ENCODE results near the gene ARHGEF11.
"Not testable (repeated sequence)": the region's sequence is repeated elsewhere in the genome, so short reads cannot be mapped to it uniquely, and the experiment has no call there.

ARHGEF11 gene, protein sequence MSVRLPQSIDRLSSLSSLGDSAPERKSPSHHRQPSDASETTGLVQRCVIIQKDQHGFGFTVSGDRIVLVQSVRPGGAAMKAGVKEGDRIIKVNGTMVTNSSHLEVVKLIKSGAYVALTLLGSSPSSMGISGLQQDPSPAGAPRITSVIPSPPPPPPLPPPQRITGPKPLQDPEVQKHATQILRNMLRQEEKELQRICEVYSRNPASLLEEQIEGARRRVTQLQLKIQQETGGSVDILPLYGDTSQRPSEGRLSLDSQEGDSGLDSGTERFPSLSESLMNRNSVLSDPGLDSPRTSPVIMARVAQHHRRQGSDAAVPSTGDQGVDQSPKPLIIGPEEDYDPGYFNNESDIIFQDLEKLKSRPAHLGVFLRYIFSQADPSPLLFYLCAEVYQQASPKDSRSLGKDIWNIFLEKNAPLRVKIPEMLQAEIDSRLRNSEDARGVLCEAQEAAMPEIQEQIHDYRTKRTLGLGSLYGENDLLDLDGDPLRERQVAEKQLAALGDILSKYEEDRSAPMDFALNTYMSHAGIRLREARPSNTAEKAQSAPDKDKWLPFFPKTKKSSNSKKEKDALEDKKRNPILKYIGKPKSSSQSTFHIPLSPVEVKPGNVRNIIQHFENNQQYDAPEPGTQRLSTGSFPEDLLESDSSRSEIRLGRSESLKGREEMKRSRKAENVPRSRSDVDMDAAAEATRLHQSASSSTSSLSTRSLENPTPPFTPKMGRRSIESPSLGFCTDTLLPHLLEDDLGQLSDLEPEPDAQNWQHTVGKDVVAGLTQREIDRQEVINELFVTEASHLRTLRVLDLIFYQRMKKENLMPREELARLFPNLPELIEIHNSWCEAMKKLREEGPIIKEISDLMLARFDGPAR (N-terminal part only)

DNA sequence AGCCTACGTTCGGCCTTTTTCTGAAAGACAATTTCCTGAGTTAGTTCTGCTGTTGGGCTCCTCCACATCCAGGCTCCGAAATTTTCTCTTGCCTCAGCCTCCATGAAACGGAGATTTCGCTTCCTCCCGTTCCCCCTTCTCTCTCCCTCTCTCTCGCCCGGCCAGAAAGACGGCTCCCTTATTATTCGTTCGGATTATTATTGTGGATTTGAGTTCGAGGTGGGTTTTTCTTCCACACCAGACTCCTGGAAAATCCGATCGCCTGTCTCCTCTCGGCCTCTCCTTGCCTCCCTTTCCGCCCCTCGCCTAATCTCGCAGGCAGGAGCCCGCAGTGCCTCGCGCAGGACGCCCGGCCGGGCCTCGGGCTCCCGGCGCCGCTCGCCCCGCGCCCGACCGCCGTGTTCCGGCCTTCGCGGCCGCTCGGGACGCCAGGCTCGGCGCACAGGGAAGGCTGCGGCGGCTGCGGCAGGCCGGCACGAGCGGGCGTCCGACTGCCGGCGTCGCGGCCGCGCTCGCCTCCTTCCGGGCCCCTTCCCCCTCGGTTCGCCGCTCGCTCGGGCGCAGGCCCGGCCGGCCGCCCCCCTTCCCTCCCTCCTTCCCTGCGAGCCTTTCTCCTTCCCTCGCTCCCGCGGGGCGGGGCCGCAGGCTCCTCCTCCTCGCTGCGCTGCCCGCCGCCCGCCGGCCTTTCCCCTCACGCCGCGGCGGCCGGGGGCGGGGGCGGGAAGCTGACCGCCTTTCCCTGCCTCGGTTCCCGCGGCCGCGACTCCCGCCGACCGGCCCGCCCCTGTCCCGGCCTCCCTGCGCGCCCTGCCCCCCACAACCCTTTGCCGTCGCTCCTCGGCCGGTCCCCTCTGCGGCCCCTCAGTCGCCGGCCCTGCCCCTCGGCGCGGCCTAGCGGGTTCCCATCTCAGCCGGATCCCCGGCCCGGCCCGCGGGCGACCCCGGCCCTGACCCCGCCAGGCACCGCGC, at the start of gene ARHGEF11:
TSS of gene ARHGEF11 (minus strand) at position 493 of the 969 bp plus-strand sequence. CDS start 1,412 bp downstream, outside the sequence.
- no peak for DNase-seq

DNA sequence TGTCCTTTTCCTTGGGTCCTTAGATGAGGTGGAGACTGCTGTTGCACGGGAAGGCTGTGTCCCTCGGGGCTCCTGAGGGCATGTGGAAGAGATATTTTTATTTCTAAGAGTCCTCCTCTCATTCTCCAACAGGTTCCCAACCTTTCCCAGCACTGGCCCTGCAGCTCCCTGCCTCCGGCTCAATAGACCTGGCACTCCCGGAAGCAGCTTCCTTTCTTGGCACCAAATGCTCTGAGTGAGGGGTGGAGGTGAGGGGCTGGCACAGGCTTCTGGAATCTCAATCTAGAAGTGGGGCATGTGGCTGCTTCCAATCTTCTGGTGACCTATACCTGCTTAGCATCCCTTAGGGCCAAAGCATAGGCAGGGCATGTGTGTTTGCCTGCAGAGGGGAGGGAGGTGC, 49.5 kb upstream of the ARHGEF11 start:
- DNase-seq = no peak

DNA sequence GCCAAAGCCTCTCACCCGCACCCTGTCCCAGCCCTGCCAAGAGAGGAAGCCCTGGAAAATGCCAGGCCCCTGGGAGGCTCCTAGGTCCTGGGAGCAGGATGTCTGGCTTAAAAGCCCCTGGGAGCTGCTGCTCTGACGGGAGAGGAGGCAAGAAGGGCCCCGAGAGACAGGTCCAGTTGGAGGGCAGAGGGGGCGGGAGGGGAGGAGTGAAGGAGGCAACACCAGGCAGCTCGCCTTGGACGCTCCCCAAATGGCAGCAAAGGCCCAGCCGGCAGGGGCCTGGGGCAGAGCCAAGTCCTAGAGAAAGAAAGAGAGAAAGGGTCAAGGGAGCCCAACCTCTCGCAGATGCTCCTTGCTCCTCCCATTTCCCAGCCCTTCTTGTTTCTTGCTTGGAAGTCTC, 47.3 kb upstream of the ARHGEF11 start:
- no peak for DNase-seq

DNA sequence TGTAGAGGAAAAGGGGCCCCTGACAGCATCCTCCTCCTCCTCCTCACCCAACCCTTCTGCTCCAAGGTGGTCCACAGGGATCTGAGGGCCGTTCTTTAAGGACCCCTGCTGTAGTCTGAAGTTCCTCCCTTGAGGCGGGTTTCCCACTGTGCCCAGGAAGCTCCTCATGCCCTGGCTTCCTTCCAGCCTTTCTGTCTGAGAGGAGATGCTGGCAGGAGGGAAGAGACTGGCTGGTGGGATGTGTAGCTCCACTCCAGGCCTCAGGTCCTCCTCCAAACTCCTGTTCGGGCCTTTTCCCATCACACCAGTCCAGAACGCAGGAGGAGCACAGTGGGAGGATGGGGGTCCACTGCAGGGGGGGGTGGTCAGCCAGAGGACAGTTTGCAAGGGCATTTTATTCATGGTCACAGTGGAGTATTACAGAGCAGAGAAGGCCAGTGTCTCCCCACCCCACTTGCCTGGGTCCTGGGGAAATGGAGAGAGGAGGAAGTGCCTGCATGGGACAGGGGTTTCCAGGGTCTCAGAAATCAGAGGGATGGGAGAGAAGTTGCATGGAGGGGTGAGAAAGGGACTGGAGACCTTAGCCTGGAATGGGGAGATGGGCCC, 46.2 kb upstream of the ARHGEF11 start:
- no peak for DNase-seq

DNA sequence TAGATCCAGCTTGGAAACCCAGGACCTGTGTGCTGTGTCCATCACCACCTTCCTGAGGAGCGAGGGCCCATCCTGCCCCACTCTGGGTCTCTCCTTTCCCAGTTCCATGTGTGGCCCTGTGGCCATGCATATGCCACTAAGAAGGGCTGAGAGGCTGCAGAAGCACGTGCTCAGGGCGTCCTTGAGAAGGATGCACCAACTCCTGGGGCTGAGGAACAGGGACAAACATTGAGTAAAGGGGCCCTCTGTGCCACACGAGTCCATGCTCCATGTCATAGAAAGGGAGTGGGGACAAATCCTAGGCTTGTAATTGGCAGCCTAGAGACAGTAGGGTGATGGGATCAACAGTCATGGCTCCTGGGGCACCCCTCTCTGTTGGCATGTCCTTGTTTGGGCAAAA, 45.6 kb upstream of the ARHGEF11 start:
- DNase-seq = no peak

DNA sequence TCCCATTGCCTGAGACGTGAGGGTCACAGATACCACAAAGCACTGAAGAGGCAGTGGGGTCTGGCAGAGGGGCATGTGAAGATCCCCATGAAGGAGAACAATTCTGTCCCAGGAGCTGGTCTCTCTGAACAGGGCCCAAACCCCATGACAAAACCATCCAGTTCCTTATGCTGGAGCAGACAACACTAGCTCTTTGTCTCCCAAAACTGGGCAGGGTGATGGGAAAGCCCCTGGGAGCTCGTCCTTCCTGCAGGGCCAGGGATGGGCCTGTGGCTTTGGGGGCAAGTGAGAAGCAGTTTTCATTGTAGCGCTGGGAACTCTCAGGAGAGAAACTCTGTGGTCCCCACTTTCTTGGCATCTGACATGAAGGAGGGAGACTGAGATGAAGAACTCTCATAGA, 45.2 kb upstream of the ARHGEF11 start:
- no peak for DNase-seq

- peak; percentile 68 for DNase-seq
Observed at GRCh38 chr1:157090196-157090647, 44.7 kb upstream of the ARHGEF11 start.

DNA sequence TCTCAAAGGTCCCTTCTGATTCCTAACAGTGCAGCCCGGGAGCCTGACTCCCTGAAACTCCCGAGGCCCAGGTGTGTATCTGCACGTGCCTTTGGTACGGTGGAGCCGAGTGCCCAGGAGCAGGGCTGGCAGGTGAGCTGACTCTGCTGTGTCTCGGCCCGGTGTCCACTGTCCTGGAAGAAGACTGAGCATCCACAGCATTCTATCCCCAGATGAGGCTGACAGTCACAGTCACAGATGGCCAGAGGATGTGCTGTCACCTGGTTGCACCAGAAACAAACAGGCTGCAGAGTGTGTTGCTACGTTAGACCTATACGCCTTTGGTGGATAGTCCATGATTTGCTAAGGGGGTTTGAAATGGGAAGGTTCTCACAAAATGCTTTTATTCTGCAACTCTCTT, 44.2 kb upstream of the ARHGEF11 start:
- DNase-seq = no peak

- DNase-seq = no peak
Observed at GRCh38 chr1:157088607-157089006, 43.1 kb upstream of the ARHGEF11 start.

GRCh38 chr1:157087030-157087429, 41.5 kb upstream of the ARHGEF11 start:
- no peak for DNase-seq

- DNase-seq = no peak
Observed at GRCh38 chr1:157086299-157086698, 40.8 kb upstream of the ARHGEF11 start.

GRCh38 chr1:157085421-157085820, 39.9 kb upstream of the ARHGEF11 start:
- no peak for DNase-seq

- no peak for DNase-seq
Observed at GRCh38 chr1:157084720-157085119, 39.2 kb upstream of the ARHGEF11 start.

DNA sequence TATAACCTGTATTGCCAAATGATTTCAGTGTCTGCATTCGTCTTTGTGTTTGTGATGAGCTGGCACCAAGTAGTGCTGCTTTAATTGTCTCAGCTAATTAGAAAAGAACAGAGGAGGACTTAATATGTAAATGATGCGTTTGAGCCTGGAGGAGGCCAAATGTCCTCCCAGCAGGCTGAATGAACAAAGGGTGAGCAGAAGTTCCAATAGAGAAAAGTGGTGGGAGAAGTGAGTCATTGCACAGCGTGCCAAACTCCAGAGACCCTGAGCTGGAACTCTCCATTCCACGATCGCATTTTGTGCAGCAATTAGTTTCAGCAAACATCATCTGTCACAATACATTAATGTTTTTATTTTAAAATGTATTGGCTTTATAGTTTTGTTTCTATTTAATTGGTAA, 36.2 kb upstream of the ARHGEF11 start:
- no peak for DNase-seq

DNA sequence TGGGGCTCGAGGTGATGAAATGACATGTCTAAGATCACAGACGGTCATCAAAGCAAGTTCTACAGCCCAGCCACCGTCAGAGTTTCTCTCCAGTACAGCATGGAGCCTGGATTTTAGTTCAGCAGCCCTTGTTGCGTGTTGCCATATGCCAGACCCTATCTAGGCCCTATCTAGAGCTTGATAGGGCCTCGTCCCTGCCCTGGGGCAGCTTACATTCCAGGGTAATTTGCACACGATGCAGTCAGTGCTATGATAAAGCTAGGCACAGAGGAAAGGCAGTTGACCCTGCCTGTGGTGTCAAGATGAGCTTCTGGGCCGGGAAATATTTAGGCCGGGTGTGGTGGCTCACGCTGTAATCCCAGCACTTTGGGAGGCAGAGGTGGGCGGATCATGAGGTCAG, 35.2 kb upstream of the ARHGEF11 start:
- no peak for DNase-seq

DNA sequence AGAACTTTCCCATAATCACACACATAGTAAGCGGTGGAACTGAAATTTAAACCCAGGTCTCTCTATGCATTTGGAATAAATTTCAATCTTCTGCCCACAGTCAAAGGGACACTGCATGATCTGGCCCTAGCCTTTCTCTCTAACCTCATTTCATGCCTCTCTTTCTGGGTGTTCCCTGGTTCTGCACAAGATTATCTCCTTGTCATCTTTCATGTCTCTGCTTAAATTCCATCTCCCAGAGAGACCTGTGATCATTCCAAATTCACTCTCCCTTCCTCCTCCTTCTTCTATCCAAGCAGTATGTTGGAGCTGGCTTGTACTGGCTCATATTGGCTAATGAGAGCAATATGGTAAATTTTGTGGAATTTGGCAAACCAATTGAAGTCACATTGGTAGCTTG, 31.9 kb upstream of the ARHGEF11 start:
- DNase-seq = no peak

DNA sequence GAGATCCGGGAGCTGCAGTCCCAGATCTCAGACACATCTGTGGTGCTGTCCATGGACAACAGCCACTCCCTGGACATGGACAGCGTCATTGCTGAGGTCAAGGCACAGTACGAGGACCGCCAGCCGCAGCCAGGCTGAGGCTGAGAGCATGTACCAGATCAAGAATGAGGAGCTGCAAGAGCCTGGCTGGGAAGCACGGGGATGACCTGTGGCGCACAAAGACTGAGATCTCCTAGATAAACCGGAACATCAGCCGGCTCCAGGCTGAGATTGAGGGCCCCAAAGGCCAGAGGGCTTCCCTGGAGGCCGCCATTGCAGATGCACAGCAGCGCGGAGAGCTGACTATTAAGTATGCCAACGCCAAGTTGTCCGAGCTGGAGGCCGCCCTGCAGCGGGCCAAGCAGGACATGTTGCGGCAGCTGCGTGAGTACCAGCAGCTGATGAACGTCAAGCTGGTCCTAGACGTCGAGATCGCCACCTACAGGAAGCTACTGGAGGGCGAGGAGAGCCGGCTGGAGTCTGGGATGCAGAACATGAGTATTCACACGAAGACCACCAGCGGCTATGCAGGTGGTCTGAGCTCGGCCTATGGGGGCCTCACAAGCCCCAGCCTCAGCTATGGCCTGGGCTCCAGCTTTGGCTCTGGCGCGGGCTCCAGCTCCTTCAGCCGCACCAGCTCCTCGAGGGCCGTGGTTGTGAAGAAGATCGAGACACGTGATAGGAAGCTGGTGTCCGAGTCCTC, 28.6 kb upstream of the ARHGEF11 start:
- DNase-seq = no peak

DNA sequence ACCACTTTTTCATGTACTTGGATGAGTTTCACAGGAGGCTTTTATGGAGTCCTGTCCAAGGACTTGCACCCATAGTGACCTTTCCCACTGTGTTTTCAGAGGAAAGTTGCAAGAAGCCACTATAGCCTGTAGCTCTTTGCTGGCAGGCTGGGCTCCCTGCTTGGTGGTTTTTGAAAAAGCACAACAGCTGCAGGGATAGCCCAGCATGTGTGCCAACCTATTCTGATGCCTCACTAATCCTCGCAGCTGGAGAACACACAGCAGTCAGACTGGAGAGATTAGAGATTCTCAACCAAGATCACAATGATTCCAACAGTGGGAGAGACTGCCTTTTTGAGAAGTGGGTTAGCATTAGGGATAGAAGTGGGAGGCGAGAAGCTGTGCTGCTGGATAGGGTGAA, 24.1 kb upstream of the ARHGEF11 start:
- DNase-seq = no peak

DNA sequence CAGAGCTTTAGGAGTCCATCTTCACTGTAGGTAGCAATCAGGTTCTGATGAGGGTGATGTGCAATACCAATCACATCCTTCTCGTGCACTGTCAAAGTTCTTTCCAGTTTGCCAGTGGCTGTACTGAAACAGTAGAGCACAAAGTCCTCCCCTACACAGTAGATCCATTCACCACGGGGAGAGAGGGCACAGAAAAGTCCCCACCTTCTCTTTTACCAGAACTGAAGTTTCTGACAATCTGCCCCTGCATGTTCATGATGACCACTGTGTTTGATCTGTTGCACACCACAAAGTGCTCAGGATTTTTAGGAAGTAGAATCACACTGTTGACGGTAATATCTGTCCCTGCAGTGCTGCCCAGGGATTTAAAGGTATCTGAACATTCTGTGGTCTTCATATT, 13.7 kb upstream of the ARHGEF11 start:
- DNase-seq = not testable (repeated sequence)

GRCh38 chr1:157056269-157056668, 10.7 kb upstream of the ARHGEF11 start:
- no peak for DNase-seq

DNA sequence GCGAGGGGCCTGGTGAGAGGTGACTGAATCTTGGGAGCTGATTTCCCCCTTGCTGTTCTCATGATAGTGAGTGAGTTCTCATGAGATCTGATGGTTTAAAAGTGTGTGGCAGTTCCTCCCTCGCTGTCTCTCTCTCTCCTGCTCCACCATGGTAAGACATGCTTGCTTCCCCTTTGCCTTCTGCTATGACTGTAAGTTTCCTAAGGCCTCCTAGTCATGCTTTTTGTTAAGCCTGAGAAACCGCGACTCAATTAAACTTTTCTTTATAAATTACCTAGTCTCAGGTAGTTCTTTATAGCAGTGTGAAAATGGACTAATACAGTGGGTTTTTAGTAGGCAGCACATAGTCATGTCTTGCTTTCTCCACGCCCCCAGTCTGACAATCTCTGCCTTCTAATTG, 10.2 kb upstream of the ARHGEF11 start:
- not testable (repeated sequence) for DNase-seq

- no peak for DNase-seq
Observed at GRCh38 chr1:157050836-157051235, 5.3 kb upstream of the ARHGEF11 start.
